SU-DHL-6 (cell line): ENCODE data around the gene ABR.

Source experiments
- CTCF ChIP-seq: fragments of 200-600 bp; sonication (generic); IDR thresholded peaks from one replicate; pipeline ENCODE4 v1.5.1; 2017; ENCODE audit warnings: antibody characterized with exemption, mild to moderate bottlenecking, low read length, moderate library complexity; ENCODE audit not compliant: insufficient read depth, poor library complexity, severe bottlenecking
- EZH2phosphoT487 ChIP-seq: fragments of 200-600 bp; sonication (generic), shearing (Covaris generic); conservative IDR thresholded peaks from 2 replicates; pipeline ENCODE4 v1.6.1; 2018; ENCODE audit warnings: mild to moderate bottlenecking, antibody characterized with exemption, low read length, moderate library complexity, mixed read lengths

GRCh38 chr17:1201132-1201702, 21.4 kb upstream of the ABR start:
- no peak for TF ChIP-seq CTCF
- TF ChIP-seq EZH2phosphoT487, result no peak
